ENCODE measurements around the gene TNFAIP8L1.

- TF ChIP-seq EZH2phosphoT487 (IDR thresholded peaks at IDR 0.05; ENCODE audit: borderline replicate concordance) (no peak), SP1 (IDR thresholded peaks at IDR 0.05; ENCODE audit: low read depth) (no peak)
Measured at GRCh38 chr19:4704317-4704673, 65.0 kb downstream of the TNFAIP8L1 start.

Data from HCT116 (cell line).